Coronary artery (tissue), 2 donors: ENCODE data around the gene OPN5.

Source experiments
- DNase-seq: peaks from one replicate; pipeline ENCODE4 v3.0.0-alpha.2; 2017; ENCODE audit warnings: low spot score
- H3K27ac ChIP-seq, 2 donors: fragments of 200-600 bp; sonication (generic); one replicate each; pipeline ENCODE4 v1.5.1; 2016 to 2019
- H3K4me3 ChIP-seq: fragments of 200-600 bp; sonication (generic); 2 replicates; pipeline ENCODE4 v1.5.1; 2016; ENCODE audit warnings: mild to moderate bottlenecking, moderate library complexity
- TF ChIP-seq, protein P1 (sequence below): fragments of 200-600 bp; sonication (generic); IDR thresholded peaks from one replicate; pipeline ENCODE4 v1.5.1; 2019; ENCODE audit warnings: antibody characterized with exemption

Gene OPN5

DNA sequence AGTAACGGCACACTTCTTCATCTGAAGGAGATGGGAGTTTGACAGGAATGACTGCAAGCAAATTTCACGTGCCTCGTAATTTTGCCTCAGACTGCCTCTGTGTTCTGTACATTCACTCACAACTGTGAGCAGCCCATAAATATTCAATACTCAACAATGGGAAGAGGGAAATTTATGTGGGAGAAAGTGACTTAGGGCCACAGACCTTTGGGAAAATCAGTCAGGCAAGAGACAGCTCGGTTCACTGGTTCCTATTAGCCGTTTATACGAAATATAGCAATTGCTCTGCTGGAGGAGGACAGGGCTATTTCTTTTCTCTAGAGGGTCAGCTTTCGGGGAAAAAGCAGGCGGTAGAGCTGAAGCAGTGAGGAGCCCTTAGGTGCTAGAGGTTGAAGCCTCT lies 28.0 kb downstream of the OPN5 start:
- H3K4me3 ChIP-seq, result no peak overlapping the region
- DNase-seq, result no peak
- H3K27ac ChIP-seq, result no peak overlapping the region
- TF ChIP-seq, protein P1, sequence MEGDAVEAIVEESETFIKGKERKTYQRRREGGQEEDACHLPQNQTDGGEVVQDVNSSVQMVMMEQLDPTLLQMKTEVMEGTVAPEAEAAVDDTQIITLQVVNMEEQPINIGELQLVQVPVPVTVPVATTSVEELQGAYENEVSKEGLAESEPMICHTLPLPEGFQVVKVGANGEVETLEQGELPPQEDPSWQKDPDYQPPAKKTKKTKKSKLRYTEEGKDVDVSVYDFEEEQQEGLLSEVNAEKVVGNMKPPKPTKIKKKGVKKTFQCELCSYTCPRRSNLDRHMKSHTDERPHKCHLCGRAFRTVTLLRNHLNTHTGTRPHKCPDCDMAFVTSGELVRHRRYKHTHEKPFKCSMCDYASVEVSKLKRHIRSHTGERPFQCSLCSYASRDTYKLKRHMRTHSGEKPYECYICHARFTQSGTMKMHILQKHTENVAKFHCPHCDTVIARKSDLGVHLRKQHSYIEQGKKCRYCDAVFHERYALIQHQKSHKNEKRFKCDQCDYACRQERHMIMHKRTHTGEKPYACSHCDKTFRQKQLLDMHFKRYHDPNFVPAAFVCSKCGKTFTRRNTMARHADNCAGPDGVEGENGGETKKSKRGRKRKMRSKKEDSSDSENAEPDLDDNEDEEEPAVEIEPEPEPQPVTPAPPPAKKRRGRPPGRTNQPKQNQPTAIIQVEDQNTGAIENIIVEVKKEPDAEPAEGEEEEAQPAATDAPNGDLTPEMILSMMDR, result no peak

DNA sequence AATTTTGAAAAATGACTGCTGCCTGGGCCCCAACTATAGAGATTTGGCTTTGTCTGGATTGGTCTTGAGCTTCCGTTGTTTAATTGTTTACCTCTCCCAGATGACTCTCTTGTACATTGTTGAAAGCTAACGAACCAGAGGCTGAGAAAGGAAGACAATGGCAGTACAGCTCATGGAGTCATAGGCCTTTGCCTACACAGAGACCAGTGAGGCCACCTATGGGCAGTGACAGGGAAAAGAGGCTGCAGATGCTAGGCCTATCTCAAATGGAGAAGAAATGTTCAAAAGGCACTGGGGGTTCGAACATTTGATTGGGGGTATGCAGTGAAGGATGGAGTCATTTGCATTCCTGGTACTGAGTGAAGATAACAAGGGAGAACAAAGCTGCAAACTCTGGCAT lies 29.1 kb downstream of the OPN5 start:
- no peak for DNase-seq
- Histone ChIP-seq H3K4me3 (no peak overlapping the region), H3K27ac (no peak overlapping the region)
- TF ChIP-seq, protein P1, result no peak

DNA sequence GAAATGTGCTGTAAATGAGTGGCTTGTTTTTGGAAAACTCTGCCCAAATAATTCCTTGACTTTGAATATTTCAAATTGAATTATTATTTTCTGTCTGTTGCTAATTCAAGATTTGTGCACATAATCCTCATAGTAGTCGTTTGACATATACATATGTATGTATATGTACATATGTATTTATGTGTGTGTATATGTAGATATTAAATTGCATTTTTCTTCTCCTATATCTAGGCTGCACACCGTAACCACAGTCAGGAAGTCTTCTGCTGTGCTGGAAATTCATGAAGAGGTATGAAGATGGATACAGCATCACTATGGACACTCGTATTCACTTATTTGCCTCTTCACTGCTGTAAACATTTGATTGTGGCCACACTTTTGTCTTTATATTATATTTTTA lies 29.6 kb downstream of the OPN5 start:
- TF ChIP-seq, protein P1, result no peak
- DNase-seq, result no peak
- Histone ChIP-seq H3K27ac (no peak overlapping the region), H3K4me3 (no peak overlapping the region)

DNA sequence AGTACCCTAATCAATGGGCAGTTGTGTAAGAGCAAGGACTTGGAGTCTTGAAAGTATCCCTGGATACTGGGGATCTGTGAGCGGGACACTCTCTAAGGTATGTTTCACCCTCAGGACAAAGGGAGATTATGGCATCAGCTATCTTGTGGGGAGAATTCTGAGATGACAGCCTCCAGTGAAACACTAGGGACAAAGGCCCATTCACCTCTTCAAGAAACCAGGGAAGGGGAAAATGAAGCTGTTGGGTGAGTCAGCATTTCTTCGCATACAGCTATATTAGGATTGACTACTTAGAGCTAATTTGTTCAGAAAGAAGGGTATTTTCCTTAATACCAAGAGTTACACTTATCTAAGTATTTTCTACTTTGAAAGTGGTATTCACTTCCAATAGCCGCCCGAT lies 35.9 kb downstream of the OPN5 start:
- DNase-seq, result no peak
- Histone ChIP-seq H3K27ac (no peak overlapping the region), H3K4me3 (no peak overlapping the region)
- TF ChIP-seq, protein P1, result no peak

DNA sequence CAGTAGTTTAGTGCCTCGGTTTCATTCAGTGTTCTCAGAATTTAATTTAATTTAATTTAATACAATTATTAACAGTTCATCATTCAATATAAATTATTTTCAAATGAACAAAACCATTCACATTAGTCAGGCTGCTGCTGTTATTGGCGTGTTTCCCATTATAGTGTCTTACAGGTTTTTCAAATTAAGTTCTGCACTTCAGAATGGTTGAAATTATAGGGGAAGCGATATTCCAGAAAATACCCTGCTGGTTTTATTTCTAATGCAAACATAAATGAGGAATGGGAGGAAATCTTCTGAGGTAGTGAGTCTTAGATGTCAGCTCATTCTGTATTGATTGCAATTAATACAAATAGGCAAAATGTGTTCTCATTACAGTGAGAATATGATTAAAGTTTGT lies 37.6 kb downstream of the OPN5 start:
- no peak for DNase-seq
- Histone ChIP-seq H3K4me3 (no peak overlapping the region), H3K27ac (no peak overlapping the region)
- TF ChIP-seq, protein P1, result no peak

DNA sequence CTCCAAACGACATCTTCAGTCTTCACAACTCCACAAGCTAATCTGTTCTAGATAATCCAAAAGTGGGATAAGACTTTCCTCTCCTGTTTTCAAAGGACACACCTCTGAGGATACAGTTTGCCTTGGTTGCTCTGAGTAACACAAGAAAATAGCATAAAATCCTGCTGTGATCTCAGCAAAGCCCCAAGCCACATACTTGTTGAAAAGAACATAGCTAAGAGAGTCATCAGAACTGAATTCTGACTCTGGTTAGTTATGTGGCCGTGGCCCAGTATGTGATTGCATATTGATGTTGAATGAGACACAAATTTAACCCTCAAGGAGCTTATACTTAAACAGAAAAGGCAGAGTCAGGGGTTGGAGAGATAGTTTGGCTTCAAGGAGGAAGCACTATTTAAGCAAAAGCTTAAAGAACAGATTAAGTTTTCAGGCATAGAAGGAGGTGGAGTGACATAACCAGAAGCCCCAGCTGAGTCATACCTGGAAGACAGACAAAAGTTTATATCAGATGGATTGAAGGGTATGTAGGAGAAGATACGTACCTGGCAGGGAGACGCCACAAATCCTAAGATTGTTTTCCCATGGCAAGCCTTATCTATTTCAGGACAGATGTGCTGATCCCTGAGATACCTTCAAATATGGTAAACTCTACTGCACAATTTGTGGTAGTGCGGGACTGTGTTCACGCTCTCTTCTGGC lies 41.2 kb downstream of the OPN5 start:
- H3K27ac ChIP-seq, result no peak overlapping the region
- TF ChIP-seq, protein P1, result no peak
- DNase-seq, result no peak
- no peak overlapping the region for H3K4me3 ChIP-seq

DNA sequence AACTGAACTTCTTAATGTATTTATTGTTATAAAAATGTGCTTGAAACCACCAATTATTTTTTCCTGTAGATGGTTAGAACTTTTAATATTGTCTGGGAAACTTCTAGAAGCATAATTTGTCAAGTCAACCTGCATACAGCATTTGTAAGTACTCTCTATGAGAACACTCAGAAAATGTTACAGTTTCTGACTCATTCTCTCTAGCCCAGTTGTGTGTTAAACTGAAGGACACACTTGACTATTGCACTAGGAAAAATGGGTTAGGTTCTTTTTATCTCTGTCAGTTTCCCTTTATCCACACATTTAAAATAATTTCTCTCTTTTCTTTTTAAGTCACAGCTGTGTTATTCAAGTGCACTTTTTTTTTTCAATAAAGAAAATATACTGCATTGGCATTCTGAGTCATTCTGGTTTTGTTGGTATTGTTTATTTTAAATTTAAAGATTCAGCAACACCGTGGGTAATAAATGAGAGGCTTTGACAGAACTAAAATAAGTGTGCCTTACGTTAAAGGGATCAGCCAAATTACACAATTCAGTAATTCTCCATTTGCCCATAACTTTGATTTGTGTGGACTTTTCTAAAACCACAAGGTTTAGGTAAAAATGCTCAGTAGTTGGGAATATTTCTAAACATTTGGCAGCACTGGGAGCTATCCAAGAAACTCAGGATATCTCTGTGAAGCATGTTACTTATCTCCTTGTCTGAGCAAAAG lies 50.7 kb downstream of the OPN5 start:
- Histone ChIP-seq H3K4me3 (no peak overlapping the region), H3K27ac (no peak overlapping the region)
- DNase-seq, result no peak
- TF ChIP-seq, protein P1, result no peak
